ENCODE measurements around the gene CSTPP1. TPM values are rescaled to one million over a fixed set of nuclear protein-coding genes. Genes with fewer than 3 reads are reported as not detected.

Gene CSTPP1
- total and polyA plus RNA-seq, 2 of the 8 experiments (the other 6 are each of a cell fraction or from before 2014, with no cell fraction given): 24.2 to 28.7 TPM

DNA sequence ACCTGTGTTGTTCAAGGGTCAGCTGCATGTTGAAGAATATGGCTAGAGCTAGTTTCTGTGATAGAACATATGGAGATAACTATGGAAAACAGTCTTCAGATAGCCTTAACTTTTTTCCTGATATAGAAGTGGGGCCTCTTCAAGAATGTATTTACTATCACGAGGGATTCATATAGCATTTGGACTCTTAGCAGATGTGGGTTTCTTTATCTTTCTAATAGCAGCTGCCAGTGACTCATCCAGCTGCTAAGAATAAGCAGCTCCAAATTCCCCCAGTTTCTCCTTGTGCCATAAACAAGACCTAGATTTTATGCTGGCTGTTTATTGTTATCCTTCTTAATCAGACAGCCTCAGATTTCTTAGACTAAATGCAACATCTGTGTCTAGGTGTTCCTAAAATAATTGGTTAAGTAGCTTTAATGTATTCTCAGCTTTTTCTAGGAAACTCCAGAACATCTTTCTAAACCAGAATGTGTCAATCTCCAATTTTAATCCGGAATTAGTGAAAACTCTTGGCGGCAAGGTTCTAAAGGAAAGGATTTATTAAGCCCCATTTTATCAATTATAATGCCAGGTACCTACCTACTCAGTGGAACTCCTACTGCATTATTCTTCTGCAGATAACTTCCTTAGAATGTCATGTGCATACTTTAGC is 119.8 kb downstream of the CSTPP1 start (continued):
- TF ChIP-seq SAP30 (IDR thresholded peaks at IDR 0.05; ENCODE audit: insufficient read depth, insufficient replicate concordance, low read length): no peak
- no peak for TF ChIP-seq SIRT6 (IDR thresholded peaks at IDR 0.05; ENCODE audit: low read length)
- TF ChIP-seq, protein P1, sequence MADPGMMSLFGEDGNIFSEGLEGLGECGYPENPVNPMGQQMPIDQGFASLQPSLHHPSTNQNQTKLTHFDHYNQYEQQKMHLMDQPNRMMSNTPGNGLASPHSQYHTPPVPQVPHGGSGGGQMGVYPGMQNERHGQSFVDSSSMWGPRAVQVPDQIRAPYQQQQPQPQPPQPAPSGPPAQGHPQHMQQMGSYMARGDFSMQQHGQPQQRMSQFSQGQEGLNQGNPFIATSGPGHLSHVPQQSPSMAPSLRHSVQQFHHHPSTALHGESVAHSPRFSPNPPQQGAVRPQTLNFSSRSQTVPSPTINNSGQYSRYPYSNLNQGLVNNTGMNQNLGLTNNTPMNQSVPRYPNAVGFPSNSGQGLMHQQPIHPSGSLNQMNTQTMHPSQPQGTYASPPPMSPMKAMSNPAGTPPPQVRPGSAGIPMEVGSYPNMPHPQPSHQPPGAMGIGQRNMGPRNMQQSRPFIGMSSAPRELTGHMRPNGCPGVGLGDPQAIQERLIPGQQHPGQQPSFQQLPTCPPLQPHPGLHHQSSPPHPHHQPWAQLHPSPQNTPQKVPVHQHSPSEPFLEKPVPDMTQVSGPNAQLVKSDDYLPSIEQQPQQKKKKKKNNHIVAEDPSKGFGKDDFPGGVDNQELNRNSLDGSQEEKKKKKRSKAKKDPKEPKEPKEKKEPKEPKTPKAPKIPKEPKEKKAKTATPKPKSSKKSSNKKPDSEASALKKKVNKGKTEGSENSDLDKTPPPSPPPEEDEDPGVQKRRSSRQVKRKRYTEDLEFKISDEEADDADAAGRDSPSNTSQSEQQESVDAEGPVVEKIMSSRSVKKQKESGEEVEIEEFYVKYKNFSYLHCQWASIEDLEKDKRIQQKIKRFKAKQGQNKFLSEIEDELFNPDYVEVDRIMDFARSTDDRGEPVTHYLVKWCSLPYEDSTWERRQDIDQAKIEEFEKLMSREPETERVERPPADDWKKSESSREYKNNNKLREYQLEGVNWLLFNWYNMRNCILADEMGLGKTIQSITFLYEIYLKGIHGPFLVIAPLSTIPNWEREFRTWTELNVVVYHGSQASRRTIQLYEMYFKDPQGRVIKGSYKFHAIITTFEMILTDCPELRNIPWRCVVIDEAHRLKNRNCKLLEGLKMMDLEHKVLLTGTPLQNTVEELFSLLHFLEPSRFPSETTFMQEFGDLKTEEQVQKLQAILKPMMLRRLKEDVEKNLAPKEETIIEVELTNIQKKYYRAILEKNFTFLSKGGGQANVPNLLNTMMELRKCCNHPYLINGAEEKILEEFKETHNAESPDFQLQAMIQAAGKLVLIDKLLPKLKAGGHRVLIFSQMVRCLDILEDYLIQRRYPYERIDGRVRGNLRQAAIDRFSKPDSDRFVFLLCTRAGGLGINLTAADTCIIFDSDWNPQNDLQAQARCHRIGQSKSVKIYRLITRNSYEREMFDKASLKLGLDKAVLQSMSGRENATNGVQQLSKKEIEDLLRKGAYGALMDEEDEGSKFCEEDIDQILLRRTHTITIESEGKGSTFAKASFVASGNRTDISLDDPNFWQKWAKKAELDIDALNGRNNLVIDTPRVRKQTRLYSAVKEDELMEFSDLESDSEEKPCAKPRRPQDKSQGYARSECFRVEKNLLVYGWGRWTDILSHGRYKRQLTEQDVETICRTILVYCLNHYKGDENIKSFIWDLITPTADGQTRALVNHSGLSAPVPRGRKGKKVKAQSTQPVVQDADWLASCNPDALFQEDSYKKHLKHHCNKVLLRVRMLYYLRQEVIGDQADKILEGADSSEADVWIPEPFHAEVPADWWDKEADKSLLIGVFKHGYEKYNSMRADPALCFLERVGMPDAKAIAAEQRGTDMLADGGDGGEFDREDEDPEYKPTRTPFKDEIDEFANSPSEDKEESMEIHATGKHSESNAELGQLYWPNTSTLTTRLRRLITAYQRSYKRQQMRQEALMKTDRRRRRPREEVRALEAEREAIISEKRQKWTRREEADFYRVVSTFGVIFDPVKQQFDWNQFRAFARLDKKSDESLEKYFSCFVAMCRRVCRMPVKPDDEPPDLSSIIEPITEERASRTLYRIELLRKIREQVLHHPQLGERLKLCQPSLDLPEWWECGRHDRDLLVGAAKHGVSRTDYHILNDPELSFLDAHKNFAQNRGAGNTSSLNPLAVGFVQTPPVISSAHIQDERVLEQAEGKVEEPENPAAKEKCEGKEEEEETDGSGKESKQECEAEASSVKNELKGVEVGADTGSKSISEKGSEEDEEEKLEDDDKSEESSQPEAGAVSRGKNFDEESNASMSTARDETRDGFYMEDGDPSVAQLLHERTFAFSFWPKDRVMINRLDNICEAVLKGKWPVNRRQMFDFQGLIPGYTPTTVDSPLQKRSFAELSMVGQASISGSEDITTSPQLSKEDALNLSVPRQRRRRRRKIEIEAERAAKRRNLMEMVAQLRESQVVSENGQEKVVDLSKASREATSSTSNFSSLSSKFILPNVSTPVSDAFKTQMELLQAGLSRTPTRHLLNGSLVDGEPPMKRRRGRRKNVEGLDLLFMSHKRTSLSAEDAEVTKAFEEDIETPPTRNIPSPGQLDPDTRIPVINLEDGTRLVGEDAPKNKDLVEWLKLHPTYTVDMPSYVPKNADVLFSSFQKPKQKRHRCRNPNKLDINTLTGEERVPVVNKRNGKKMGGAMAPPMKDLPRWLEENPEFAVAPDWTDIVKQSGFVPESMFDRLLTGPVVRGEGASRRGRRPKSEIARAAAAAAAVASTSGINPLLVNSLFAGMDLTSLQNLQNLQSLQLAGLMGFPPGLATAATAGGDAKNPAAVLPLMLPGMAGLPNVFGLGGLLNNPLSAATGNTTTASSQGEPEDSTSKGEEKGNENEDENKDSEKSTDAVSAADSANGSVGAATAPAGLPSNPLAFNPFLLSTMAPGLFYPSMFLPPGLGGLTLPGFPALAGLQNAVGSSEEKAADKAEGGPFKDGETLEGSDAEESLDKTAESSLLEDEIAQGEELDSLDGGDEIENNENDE (IDR thresholded peaks at IDR 0.05; ENCODE audit: insufficient replicate concordance, low read length): no peak
- TF ChIP-seq EGR1 (IDR thresholded peaks at IDR 0.05; ENCODE audit: borderline replicate concordance, low read depth, low read length): no peak
- no peak for TF ChIP-seq SIN3A (conservative IDR thresholded peaks at IDR 0.05 in 1 of 2, IDR thresholded peaks at IDR 0.05 in 1 of 2; ENCODE audit: low read depth in 1 of 2, low read length in 2 of 2)
- no peak for TF ChIP-seq EP300 (IDR thresholded peaks at IDR 0.05; ENCODE audit: borderline replicate concordance in 1 of 2, low read depth in 2 of 2, low read length in 2 of 2)
- TF ChIP-seq, protein P2, sequence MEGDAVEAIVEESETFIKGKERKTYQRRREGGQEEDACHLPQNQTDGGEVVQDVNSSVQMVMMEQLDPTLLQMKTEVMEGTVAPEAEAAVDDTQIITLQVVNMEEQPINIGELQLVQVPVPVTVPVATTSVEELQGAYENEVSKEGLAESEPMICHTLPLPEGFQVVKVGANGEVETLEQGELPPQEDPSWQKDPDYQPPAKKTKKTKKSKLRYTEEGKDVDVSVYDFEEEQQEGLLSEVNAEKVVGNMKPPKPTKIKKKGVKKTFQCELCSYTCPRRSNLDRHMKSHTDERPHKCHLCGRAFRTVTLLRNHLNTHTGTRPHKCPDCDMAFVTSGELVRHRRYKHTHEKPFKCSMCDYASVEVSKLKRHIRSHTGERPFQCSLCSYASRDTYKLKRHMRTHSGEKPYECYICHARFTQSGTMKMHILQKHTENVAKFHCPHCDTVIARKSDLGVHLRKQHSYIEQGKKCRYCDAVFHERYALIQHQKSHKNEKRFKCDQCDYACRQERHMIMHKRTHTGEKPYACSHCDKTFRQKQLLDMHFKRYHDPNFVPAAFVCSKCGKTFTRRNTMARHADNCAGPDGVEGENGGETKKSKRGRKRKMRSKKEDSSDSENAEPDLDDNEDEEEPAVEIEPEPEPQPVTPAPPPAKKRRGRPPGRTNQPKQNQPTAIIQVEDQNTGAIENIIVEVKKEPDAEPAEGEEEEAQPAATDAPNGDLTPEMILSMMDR (IDR thresholded peaks at IDR 0.05; ENCODE audit: control extremely low read depth in 1 of 3, insufficient read depth in 1 of 3, low read depth in 1 of 3, low read length in 3 of 3): no peak
